IPS-18c (cell line): ENCODE data around the gene SESN1.

ENCODE experiments used
- H3K4me3 ChIP-seq: 2 replicates; pipeline ENCODE4 v1.7.0; 2013; ENCODE audit warnings: low read depth, mild to moderate bottlenecking, low read length, moderate library complexity; ENCODE audit not compliant: insufficient read depth
- H3K9me3 ChIP-seq: one replicate; pipeline ENCODE4 v1.6.1; 2013; ENCODE audit warnings: mild to moderate bottlenecking, low read length, moderate library complexity; ENCODE audit not compliant: control insufficient read depth, insufficient read depth

SESN1 gene

DNA sequence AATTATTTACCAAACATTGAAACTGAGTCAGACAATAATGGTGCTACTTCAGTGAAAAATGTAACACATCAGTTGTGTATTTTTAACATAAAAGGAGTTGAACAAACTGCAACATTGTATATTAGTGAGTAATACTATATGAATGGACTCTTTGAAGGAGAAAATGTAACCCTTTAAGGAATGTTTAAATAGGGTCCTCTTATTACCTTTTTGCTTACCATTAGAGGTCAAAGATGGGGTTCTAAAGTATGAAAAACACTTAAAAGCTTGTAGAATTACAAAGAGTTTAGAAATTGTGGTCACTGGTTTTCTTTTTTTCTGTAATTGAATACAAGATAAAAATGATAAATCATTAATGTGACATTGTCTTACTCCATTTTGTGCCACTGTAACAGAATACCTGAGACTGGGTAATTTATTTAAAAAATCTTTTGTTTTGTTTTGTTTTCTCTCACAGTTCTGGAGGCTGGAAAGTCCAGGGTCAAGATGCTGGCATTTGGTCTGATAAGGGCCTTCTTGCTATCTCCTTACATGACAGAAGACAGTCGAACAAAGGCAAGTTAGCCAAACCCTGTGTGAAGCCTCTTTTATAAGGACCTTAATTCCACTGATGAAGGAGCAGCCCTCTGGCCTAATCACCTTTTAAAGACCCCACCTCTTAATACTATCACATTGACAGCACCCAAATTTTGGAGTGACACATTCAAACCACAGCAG, 43.2 kb downstream of the SESN1 start:
- no peaks in the 10 kb centered on the region for H3K9me3 ChIP-seq
- H3K4me3 ChIP-seq = no peak overlapping the region

DNA sequence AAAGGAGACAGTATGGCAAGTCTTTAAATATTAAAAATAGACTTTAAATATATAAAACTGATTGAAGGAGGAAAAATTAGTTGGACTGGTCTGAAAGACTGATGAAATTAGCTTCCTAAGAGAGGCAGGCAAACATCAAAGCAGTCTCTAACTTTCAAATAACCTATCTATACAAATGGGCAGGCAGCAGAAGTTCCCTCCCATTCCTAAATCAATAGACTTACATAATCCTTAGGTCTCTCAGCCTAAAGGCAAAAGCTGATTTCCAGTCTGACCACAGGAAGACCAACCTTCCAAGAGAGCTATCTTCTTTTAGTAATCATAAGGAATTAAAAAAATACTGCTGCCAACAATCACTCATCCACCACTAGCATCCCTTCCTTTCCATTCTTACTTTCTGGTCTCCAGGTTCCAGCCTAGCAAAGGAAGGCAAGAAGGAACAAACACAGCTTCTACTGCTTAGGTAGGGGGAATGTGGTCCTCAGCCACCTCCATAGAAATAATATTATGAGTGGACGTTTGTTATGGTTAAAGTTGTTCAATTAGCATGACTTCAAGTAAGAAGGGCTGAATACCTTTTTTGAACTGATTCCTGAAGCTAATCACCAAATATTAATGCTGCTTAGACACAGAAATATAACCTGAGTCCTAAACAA, 44.1 kb downstream of the SESN1 start:
- Histone ChIP-seq H3K4me3 (no peak overlapping the region), H3K9me3 (no peaks in the 10 kb centered on the region)

DNA sequence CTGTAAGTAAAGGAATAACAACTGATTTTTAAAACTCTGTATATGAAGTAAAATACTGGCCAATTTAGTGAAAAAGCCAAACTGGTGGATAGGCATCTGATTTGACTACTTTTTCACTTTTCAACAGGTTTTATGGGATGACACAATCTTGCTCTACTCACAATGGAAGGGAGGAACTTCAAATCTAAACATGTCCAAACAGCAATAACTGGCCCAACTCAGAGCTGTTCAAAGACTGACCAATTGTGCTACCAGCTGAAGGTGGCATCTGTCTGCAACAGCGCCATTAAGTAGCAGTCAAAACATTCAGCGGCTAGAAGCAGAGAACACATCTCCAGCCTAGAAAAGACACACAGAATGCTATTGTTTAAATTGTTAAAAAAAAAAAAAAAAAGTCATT, 44.6 kb downstream of the SESN1 start:
- no peaks in the 10 kb centered on the region for H3K9me3 ChIP-seq
- no peak overlapping the region for H3K4me3 ChIP-seq

DNA sequence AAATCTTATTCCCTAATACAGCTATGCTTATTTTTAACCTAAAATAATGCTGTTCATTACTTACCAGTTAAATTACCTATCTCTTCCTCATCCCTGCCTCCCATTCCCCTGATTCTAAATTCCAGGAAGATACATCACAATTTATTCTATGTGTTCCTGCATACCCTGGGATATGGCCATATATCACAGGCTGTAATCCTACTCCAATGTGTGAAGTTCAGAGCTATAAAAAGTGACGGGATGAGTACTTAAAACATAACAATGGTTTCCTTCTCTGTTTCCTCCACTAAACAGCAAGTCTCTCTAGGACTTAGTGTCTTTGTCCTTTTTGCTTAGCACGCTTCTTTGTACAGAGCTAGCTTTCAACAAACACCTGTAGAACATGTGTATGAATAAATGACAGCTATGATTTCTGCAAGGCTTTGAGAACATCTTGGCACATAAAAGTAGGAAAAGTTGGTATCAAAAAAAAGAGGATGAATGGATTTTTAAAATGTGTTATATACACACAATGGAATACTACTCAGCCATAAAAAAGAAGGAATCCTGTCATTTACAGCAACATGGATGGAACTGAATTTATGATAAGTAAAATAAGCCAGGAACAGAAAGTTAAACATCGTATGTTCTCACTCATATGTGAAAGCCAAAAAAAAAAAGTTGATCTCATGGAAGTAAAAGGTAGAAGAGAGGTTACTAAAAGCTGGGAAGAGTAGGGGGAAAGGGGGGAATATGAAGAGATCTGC, 45.8 kb downstream of the SESN1 start:
- H3K9me3 ChIP-seq = no peaks in the 10 kb centered on the region
- no peak overlapping the region for H3K4me3 ChIP-seq

DNA sequence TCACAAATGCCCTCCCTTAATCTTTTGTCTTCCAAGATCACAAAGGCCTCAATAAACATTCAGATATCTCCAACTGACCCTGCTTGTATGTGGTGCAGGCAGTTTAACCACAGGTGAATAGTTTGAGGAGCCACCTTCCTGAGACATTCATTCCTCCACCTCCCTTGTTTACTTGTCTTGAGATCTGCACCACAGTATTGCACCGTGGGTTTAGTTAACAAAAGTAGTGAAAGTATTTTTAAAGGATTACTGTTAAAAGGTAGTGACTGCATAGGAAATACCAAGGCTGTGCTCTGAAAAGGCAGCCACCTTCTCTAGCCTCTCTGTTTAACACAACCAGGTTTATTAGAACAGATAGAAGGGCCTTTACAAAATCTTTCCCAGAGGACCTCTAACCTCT, 46.5 kb downstream of the SESN1 start:
- Histone ChIP-seq H3K9me3 (no peaks in the 10 kb centered on the region), H3K4me3 (no peak overlapping the region)

DNA sequence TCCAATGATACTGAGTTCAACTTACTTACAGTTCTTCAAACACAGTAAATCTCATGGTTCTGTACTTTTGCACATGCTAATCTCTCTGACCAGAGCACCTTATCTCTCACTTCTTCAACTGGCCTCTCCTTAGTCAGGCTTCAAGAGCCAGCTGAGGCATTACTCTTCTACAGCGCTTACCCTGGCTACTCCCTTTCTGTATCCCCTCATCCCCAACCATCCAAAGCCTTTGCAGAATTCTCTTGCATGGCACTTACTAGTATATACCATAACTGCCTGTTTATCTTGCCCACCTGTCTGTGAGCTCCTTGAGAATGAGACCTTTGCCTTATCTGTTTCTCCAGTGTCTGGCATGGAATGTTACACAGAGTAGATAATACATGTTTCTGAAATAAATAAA, 49.2 kb downstream of the SESN1 start:
- Histone ChIP-seq H3K9me3 (no peaks in the 10 kb centered on the region), H3K4me3 (no peak overlapping the region)

DNA sequence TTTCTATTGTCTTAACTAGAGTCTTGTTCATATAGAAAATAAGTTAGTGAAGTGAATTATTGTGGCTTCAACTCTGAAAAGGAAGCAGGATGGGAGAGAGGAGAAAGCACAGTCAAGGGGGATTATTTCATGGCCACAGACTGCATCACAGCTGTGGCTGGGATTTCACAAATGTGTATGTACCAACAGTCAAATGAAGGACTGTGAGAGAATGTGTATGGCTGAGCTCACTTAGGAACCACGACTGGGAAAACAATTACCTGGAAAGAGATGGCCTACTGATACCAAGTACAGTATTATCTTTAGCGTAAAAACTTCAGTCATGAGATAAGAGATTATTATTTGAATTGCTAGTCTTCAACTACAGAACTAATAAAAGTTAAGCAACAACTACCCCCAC, 54.9 kb downstream of the SESN1 start:
- H3K9me3 ChIP-seq = no peaks in the 10 kb centered on the region
- H3K4me3 ChIP-seq = no peak overlapping the region

DNA sequence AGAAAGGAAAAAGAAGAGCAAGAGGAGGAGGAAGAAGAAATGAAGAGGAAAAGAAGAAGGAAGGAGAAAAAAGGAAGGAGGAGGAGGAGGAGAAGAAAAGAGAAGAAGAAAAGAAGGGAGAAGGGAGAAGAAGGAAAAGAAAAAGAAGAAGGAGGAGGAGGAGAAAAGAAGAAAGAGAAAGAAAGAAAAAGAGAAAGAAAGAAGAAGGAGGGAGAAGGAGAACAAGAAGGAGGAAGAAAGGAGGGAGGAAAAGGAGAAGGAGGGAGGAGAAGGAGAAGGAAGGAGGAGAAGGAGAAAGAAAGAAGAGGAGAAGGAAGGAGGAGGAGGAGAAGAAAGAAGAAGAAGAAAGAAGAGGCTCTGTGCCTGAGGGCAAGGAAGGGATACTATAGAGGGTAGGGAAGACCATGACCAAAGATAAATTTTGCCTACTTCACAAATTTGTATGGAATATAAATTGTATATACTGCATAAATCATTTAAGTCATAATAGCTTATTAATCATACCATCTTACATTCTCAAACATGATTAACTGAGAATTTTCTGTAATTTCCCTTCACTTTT, 55.7 kb downstream of the SESN1 start:
- Histone ChIP-seq H3K9me3 (no peaks in the 10 kb centered on the region), H3K4me3 (no peak overlapping the region)

DNA sequence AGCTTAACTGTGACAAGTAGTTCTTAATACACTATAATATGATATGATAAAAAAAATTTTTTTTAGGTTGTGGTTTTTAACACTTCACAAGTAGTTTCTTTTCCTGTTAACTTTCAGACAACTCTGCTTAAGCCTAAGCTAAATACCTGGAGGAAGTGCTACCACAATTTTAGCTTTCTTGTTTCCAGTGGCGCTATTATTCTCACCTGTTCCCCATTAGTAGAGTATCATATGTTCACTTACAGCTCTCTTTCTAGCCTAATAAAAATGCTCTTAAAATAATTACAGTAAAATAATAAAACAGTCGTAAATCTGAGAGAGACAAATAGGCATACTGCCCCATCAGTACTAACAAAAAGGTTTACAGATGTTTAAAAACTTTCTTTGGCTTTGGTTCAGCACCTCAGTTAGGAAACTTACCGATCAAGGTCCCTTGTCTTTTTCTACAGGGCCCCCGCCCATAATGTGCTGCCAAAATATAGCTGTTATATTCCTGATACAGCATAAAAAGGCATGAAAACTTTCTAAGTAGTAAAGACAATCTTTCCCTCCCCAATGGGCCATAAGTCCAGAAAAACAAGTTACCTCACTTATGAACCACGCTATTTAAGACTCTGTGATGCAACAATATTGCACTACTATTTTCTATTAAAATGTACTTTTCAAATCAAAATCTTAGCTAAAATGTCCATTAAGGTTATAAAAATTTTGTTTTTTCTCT, 57.9 kb downstream of the SESN1 start:
- Histone ChIP-seq H3K9me3 (no peaks in the 10 kb centered on the region), H3K4me3 (no peak overlapping the region)

DNA sequence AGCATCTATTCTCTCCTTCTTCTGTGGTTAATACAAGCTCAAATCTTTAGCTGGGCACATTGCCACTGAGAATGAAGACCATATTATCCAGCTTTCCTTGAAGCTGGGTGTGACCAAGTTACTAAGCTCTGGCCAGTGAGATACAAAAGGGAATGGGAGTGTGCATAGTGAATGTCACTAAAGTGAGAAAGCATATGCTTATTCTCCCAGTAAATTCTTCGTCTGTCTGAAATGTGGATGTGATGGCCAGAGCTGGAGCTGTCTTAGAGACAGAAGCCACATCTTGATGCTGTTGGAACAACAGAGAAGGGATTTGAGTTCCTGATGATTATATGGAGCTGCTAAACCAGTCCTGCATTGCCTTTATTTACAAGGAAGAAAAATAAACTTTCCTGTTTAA, 60.1 kb downstream of the SESN1 start:
- H3K4me3 ChIP-seq = no peak overlapping the region
- H3K9me3 ChIP-seq = no peaks in the 10 kb centered on the region

DNA sequence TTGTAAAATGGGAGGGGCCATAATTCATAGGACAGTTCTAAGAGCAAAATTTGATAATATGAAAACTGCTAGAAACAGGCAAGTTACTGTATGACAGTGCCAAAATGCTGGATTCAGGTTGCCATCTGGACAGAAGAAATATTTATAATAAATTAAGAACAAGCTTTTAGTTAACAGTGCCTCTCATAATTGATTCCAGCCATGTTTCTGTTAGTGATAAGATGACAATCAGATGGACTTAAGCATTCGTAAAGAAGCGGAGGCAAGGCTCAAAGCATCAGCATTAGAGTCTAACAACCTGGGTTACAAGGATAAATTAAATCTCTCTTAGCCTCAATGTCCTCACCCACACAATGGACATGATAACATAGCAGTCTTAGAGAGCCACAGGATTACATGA, 61.0 kb downstream of the SESN1 start:
- H3K4me3 ChIP-seq = no peak overlapping the region
- H3K9me3 ChIP-seq = no peaks in the 10 kb centered on the region

DNA sequence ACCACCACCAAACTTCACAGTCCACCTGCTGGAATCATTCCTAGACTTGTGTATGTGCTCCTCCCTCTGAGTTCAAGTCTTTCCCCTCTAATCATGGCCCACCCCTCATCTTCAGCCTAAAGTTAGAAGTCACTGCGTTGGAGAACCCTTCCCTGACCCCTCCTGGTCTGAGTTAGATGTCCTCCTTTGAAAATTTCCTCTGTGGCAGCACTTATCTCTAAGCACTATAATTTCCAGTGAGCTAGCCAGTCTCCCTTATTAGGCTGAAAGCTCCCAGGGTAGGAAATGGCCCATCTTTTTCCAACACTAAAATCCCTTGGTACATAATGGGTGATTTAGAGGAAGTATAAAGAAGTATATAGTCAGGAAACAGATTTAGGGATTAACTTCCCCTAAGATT, 63.2 kb downstream of the SESN1 start:
- Histone ChIP-seq H3K4me3 (no peak overlapping the region), H3K9me3 (no peaks in the 10 kb centered on the region)

DNA sequence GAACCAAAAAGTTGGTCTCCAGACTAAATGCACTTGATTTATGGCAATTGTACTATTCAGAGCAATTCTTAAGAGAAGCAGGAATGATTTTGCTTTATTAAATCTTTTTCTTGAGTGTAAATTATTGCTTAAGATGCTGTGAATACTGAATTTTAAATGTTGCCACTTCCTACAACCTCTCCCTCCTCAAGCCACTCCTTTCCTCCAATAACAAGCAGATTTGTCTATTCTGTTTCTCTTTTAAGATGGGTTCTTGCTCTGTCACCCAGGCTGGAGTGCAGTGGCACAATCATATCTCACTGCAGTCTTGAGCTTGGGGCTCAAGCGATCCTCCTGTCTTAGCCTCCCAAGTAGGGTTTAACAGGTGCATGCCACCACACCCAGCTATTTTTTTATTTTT, 65.3 kb downstream of the SESN1 start:
- Histone ChIP-seq H3K4me3 (no peak overlapping the region), H3K9me3 (no peaks in the 10 kb centered on the region)

DNA sequence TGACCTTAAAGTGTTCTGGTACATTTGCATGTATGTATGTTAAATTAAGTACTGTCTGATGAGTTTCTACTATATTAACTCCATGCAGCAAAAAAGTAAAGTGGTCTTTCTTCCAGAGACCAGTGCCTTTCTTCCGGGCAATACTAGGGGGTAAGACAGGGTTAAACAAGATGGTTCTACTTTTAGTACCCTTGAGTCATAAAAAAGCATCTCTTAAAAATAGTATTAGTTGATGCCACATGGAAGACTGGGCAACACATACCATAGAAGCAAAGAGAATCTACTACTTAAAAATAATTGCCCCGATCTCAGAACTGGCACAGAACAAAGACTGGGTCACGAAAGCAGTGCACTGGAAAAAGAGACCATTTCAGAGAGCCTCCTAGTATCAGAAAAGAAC, 66.2 kb downstream of the SESN1 start:
- H3K4me3 ChIP-seq = no peak overlapping the region
- H3K9me3 ChIP-seq = no peaks in the 10 kb centered on the region

DNA sequence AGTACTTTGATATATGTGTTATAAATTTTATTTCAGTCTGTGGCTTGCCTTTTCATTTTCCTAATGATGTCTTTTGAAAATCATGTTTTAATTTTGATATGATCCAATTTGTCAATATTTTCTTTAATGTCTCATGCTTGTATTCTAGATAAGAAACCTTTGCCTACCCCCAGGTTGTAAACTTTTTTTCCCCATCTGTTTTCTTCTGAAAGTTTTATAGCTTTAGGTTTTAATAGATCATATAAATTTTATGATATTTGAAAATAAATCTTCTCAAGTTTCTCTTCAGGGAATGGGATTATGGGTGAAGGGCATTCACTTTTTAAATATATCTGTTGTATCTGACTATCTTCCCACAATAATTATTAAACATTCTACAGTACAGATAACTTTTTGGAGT, 66.7 kb downstream of the SESN1 start:
- Histone ChIP-seq H3K4me3 (no peak overlapping the region), H3K9me3 (no peaks in the 10 kb centered on the region)

DNA sequence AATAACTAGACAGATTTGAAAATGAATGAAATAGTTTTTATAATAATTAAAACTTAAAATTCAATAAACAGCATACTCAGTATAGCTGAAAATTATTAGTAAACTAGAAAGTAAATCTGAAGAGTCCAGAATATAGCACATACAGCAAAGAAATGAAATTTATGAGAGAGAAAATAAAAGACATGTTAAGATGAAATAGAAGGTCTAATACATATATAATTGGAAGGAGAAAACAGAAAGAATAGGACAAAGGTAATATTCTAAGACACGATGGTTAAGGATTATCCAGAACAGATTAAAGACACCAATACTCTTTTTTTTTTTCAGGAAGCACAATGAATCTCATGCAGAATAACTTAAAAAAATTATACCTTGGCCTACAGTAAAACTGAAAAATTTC, 69.0 kb downstream of the SESN1 start:
- Histone ChIP-seq H3K9me3 (no peaks in the 10 kb centered on the region), H3K4me3 (no peak overlapping the region)

DNA sequence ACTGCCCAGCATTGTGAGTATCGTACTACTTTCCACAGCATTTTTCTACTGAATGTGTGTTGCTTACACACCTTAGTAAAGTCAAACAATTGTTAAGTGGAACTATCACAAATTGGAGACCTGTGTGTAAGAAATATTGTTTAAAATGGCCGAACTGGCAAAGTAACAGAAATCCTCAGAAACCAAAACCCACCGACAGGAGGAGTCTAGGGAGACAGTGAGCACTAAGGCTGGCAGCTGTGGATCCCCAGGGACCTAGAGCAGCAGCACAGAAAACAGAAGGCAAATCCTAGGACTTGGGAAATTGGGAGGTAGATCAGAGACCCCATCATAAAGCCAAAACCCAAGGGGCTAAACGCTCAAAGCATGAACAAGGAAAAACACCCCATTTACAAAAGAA, 69.9 kb downstream of the SESN1 start:
- no peak overlapping the region for H3K4me3 ChIP-seq
- no peaks in the 10 kb centered on the region for H3K9me3 ChIP-seq
